Prostate gland (tissue), 2 donors: Measurements from ENCODE around the gene CHPF. TPM values are rescaled to one million over a fixed set of nuclear protein-coding genes. Genes with fewer than 3 reads are reported as not detected.

Experiments
- DNase-seq: peaks from one replicate; pipeline ENCODE4 v3.0.0-alpha.2; 2019; ENCODE audit warnings: low spot score
- H3K27ac ChIP-seq, 2 donors: fragments of 200-600 bp; sonication (generic); 2 replicates each; pipeline ENCODE4 v1.5.1; 2017 to 2019
- H3K27me3 ChIP-seq: fragments of 200-600 bp; sonication (generic); replicated peaks from 2 replicates; pipeline ENCODE4 v1.5.1; 2019; ENCODE audit not compliant: insufficient read depth
- H3K36me3 ChIP-seq, 2 donors: fragments of 200-600 bp; sonication (generic); 1 replicate in 1 of 2; 2 replicates in 1 of 2; pipeline versions ENCODE4 v1.5.1 to v1.8.1; 2017 to 2019
- H3K4me1 ChIP-seq: fragments of 200-600 bp; sonication (generic); replicated peaks from 2 replicates; pipeline ENCODE4 v1.5.1; 2019
- H3K4me3 ChIP-seq, 2 donors: fragments of 200-600 bp; sonication (generic); 2 replicates each; pipeline ENCODE4 v1.5.1; 2017 to 2019
- H3K9me3 ChIP-seq: fragments of 200-600 bp; sonication (generic); 2 replicates; pipeline ENCODE4 v1.5.1; 2017
- POLR2A ChIP-seq: fragments of 450-650 bp; IDR thresholded peaks from one replicate; pipeline ENCODE4 v1.6.1; 2016; ENCODE audit warnings: antibody characterized with exemption, mild to moderate bottlenecking
- POLR2AphosphoS5 ChIP-seq: sonication (generic); formaldehyde crosslinking; IDR thresholded peaks from one replicate; pipeline ENCODE4 v1.6.1; 2017; ENCODE audit warnings: antibody characterized with exemption
- WGBS: methylation state at CpG from one replicate; pipeline ENCODE4 v1.1.5; 2018; 5-methylcytosine and 5-hydroxymethylcytosine counted together
- intact Hi-C: fragments of 100-400 bp; cut with DNase I; formaldehyde crosslinking; loops from one replicate; pipeline ENCODE4 v1.14.2; 2022
- total RNA-seq, 2 donors: library from RNA; depleted of rRNA; stranded (reverse); fragments of >200 nt; gene quantifications; one replicate each; pipeline ENCODE4 v1.1.0, GENCODE V29; 2016
- TF ChIP-seq, protein P1 (sequence below), 4 experiments: fragments of 200-600 bp in 2 of 4; fragments of 450-650 bp in 2 of 4; sonication (generic) in 2 of 4; IDR thresholded peaks; 1 replicate in 3 of 4; 2 replicates in 1 of 4; pipeline ENCODE4 v1.5.1; 2016 to 2019; ENCODE audit warnings: antibody characterized with exemption in 4 of 4, mild to moderate bottlenecking in 2 of 4, moderate library complexity in 2 of 4

Gene CHPF
- total RNA-seq, 2 donors from 2014 or later: 150 to 819 TPM

DNA sequence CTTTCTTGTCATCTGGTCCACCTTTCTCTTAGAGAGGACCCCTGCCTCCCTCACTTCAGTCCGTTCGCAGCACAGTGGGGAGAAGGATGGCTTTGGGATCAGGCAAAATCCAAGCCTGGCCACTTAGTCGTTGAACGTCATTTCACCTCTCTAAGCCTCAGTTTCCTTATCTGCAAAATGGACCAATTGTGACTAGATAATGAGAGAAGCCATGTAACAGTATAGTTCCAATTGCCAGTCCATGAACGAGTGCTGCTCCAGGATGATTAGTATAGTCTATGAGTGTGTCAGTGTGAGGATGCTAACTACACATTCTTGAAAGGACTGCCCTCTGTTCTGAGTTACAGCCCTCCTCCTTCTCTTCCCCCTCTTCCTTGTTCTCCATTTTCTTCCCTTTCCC lies 29.6 kb upstream of the CHPF start:
- Histone ChIP-seq H3K27me3 (no peaks in the 10 kb centered on the region), H3K9me3 (no peaks in the 10 kb centered on the region), H3K4me1 (no peaks in the 10 kb centered on the region), H3K36me3 (no peaks in the 10 kb centered on the region), H3K27ac (no peak overlapping the region), H3K4me3 (no peak overlapping the region)
- no peak for DNase-seq
- 80% methylated on average over 5 of the region's 5 CpGs for WGBS
- intact Hi-C loops: no loop called here
- TF ChIP-seq POLR2AphosphoS5 (no peak), POLR2A (no peak)
- TF ChIP-seq, protein P1, sequence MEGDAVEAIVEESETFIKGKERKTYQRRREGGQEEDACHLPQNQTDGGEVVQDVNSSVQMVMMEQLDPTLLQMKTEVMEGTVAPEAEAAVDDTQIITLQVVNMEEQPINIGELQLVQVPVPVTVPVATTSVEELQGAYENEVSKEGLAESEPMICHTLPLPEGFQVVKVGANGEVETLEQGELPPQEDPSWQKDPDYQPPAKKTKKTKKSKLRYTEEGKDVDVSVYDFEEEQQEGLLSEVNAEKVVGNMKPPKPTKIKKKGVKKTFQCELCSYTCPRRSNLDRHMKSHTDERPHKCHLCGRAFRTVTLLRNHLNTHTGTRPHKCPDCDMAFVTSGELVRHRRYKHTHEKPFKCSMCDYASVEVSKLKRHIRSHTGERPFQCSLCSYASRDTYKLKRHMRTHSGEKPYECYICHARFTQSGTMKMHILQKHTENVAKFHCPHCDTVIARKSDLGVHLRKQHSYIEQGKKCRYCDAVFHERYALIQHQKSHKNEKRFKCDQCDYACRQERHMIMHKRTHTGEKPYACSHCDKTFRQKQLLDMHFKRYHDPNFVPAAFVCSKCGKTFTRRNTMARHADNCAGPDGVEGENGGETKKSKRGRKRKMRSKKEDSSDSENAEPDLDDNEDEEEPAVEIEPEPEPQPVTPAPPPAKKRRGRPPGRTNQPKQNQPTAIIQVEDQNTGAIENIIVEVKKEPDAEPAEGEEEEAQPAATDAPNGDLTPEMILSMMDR (IDR thresholded peaks at IDR 0.05): no peak

DNA sequence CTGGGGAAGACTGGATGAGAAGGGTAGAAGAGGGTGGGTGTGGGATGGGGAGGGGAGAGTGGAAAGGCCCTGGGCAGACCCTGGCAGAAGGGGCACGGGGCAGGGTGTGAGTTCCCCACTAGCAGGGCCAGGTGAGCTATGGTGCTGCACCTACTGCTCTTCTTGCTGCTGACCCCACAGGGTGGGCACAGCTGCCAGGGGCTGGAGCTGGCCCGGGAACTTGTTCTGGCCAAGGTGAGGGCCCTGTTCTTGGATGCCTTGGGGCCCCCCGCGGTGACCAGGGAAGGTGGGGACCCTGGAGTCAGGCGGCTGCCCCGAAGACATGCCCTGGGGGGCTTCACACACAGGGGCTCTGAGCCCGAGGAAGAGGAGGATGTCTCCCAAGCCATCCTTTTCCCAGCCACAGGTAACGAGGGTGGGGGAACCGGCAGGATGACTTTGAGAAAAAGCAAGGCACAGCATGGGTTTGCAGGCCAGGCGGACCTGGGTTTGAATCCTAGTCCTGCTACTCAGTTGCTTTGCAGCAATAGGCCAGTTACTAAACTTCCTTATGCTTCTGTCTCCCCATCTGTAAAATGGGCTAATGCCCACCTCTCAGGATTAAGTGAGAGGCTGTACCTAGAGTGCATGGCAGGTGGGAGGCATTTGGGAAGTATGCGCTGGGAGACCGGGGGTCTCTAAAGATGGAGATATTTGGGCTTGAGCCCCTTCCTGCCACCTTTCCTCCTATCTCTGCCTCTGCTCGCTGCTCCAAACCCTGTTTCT lies 28.8 kb upstream of the CHPF start, which contains the start of gene INHA:
Gene INHA (plus strand): TSS at position 74 of the 765 bp plus-strand sequence. CDS start 65 bp downstream, at position 139.
- no peaks in the 10 kb centered on the region for H3K9me3 ChIP-seq
- no peaks in the 10 kb centered on the region for H3K4me1 ChIP-seq
- 79% methylated on average over 13 of the region's 13 CpGs for WGBS
- H3K36me3 ChIP-seq: no peaks in the 10 kb centered on the region
- H3K27ac ChIP-seq: peak within 1 kb of the TSS; percentile 77 to 88
- intact Hi-C loops: no loop called here
- peak within 1 kb of the TSS; percentile 63 to 78 for H3K4me3 ChIP-seq
- H3K27me3 ChIP-seq: no peaks in the 10 kb centered on the region
- no peak for DNase-seq
- TF ChIP-seq, protein P1 (IDR thresholded peaks at IDR 0.05): no peak
- no peak for TF ChIP-seq POLR2A

DNA sequence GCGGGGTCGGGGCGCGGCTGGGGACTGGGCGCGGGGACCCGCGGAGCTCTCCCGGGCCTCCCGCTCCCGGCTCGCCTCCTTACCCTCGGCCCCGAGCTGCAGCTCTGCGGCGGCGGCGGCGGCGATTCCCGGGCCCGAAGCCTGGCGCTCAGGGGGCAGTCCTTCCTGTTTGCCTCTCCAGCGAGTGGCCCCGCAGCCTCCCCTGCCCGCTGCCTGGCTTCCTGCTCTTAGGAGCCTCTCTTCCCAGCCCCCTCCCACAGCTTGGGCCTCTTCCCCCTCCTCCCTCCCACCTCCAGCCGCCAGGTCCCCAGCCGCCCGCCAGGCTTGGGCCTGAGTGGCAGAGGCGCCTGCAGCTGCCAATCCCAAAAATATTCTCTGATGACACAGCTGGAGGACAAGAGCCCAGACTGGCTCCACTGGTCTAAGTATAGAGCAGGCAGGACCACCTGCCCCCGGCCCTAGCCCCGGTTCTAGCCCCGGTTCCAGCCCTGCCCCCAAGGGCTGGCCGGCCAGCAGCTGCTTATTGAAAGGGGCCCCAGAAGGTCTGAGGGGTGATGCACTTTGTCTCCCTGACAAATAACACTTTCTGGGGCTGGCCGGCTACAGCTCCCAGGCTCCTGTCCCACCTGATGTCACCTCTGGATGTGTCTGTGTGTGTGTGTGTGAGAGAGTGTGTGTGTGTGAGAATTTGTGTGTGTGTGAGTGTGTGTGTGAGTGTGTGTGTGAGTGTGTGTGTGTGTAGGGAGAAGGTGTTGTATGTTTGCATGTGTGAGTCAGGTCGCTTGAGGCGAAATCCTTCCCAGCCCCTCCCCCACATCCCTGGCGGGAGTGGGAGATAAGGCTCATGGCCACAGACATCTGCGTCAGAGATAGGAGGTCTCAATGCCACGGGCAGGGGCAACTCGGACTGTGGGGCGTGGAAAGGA lies 28.0 kb upstream of the CHPF start, which contains the start of gene OBSL1:
Gene OBSL1 (minus strand): TSS at position 229 of the 926 bp plus-strand sequence. CDS start 307 bp downstream, outside the sequence.
- peak; percentile 57 for DNase-seq
- Histone ChIP-seq H3K9me3 (no peaks in the 10 kb centered on the region), H3K27me3 (no peaks in the 10 kb centered on the region), H3K4me1 (no peaks in the 10 kb centered on the region), H3K36me3 (no peaks in the 10 kb centered on the region), H3K27ac (peak within 1 kb of the TSS; percentile 77 to 88), H3K4me3 (peak within 1 kb of the TSS; percentile 63 to 78)
- intact Hi-C loops: no loop called here
- 8% methylated on average over 34 of the region's 42 CpGs for WGBS
- no peak for TF ChIP-seq POLR2AphosphoS5
- TF ChIP-seq, protein P1 (IDR thresholded peaks at IDR 0.05): no peak
- no peak for TF ChIP-seq POLR2A

DNA sequence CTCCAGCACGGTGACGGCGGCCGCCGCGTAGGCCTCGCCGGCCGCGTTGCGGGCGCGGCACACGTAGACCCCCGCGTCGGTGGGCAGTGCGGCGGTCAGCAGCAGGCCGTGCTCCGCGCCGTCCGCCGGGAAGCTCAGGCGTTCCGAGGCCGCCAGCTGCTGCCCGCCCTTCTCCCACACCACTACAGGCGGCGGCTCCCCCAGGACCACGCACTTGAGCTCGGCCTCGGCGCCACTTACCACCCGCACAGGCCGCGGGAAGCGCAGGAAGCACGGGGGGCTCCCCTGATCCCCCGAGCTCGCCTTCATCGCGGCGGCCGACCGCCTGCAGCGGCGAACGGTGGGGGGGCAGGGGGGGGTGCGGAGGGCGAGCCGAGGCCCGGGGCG lies 27.3 kb upstream of the CHPF start:
- intact Hi-C loops: no loop called here
- H3K4me3 ChIP-seq: peak overlapping the region; percentile 63 to 78
- no peak for DNase-seq
- H3K27ac ChIP-seq: peak overlapping the region; percentile 77 to 88
- 0% methylated on average over 40 of the region's 55 CpGs for WGBS
- H3K36me3 ChIP-seq: no peaks in the 10 kb centered on the region
- H3K27me3 ChIP-seq: no peaks in the 10 kb centered on the region
- TF ChIP-seq, protein P1 (IDR thresholded peaks at IDR 0.05): no peak
- TF ChIP-seq POLR2AphosphoS5 (no peak), POLR2A (no peak)
- H3K4me1 ChIP-seq: no peaks in the 10 kb centered on the region
- H3K9me3 ChIP-seq: no peaks in the 10 kb centered on the region
